HG03469 (cell line): ENCODE measurements around the gene SASH1.

Source experiments
- ATAC-seq: cut with Tn5 transposase; IDR thresholded peaks from one replicate; pipeline ENCODE4 v1.9.1; 2021; ENCODE audit warnings: mild to moderate bottlenecking, moderate library complexity, moderate number of reproducible peaks; ENCODE audit not compliant: unreplicated experiment

SASH1 gene

GRCh38 chr6:148398244-148398643, 55.6 kb downstream of the SASH1 start:
- ATAC-seq = no peak

- ATAC-seq = no peak
Observed at GRCh38 chr6:148398678-148399077, 56.0 kb downstream of the SASH1 start.

- ATAC-seq = no peak
Observed at GRCh38 chr6:148401571-148401970, 58.9 kb downstream of the SASH1 start.

GRCh38 chr6:148404456-148405054, 61.9 kb downstream of the SASH1 start:
- ATAC-seq = no peak

GRCh38 chr6:148405894-148406293, 63.3 kb downstream of the SASH1 start:
- ATAC-seq = no peak

GRCh38 chr6:148406579-148407371, 64.1 kb downstream of the SASH1 start:
- ATAC-seq = no peak

DNA sequence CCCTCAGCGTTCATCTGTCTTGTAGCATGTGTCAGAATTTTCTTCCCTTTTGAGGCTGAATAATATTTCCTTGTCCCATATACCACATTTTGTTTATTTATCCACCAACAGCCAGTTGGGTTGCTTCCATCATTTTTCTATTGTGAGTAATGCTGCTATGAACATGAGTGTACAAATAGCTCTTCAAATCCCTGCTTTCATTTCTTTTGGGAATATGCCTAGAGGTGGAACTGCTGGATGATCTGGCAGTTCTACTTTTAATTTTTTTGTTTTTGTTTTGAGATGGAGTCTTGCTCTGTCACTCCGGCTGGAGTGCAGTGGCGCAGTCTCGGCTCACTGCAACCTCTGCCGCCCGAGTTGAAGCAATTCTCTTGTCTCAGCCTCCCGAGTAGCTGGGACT, 64.7 kb downstream of the SASH1 start:
- ATAC-seq = no peak

GRCh38 chr6:148413321-148414091, 70.9 kb downstream of the SASH1 start:
- no peak for ATAC-seq

DNA sequence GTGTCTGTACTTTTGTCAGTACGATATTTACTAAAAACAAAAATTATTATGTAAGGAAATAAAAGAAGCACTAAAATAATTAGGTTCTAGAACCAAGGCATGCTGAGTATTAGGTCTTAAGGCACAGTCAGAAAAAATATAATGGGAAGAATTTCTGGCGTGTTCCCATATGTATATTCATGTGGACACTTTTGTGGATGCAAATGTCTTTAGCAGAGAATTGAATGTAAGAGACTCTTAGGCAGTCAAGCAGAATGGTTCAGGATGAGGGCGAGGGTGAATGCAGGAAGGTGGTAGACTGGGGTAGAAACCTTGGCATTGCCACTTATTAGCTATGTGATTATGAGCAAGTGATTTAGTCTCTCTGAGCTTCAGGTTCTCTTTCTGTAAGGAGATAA, 71.5 kb downstream of the SASH1 start:
- no peak for ATAC-seq

DNA sequence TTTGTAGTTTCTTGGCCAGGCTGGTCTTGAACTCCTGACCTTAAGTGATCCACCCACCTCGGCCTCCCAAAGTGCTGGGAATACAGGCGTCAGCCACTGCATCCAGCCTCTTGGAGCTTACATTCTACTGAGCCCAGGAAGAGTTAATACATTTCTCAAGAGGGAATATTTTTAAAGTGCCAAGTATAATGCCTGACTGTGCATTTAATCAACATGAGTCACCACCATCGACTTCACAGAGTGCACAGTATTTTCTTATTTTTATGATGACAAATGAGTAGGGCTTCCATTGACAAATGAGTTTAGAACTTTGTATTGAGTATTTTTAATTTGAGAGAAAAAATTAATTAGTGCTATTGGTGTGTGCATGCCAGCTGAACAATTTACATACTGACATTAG, 72.2 kb downstream of the SASH1 start:
- ATAC-seq = no peak

DNA sequence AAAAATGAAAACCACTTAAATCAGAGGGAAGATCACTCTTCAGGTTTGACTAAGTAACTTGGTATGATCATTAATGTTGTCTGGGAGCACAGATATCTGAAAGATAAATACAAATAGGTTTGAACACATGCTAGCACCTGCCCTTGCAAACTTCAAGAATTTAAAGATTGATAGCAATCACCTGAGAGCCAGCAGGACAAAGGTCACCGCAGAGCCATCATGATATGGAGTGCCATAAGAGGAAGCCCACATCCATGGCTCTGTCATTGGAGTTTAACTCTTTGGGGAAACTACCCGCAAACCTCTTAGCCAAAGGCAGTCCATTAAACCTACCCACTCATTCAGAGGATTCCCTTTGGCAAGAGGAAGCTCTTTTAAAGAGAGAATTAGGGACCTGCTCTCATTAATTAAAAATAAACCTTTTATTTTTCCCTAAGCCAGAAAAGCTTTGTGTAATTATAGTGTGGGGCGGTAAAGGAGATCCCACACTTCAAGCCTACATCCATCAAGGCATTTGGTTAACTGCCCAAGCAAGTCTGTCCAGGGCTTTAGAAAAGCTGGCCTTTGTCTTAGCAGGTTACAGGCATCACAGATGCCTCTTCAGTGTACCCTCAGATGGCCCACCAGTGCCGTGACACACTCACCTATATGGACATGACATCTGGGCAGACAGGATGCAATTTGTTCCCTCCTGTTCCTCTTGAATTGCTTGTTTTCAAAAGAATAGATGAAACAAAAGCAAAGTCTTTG, 73.0 kb downstream of the SASH1 start:
- ATAC-seq = no peak

GRCh38 chr6:148416330-148416965, 73.8 kb downstream of the SASH1 start:
- ATAC-seq = no peak

- ATAC-seq = no peak
Observed at GRCh38 chr6:148417045-148417444, 74.4 kb downstream of the SASH1 start.

DNA sequence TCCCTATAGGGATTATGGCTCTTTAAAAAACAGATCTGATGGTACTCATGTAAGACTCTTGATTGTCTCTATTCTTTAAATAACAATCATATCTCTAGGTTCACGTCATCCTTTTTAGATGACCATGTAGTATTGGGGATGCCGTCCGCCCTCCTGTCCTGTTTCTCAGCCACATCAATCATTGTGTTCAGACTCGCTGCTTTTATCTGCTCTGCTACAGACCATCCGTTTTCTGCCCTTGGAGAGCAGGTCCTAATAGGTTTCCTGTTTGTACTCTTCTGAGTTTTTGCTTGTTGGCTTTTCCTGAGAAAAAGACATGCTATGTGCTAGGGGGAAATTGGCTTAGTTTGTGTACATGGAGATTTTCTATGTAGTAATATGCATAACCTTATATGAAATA, 76.8 kb downstream of the SASH1 start:
- no peak for ATAC-seq

- ATAC-seq = no peak
Observed at GRCh38 chr6:148422085-148422484, 79.4 kb downstream of the SASH1 start.

GRCh38 chr6:148423133-148423532, 80.5 kb downstream of the SASH1 start:
- ATAC-seq = no peak

DNA sequence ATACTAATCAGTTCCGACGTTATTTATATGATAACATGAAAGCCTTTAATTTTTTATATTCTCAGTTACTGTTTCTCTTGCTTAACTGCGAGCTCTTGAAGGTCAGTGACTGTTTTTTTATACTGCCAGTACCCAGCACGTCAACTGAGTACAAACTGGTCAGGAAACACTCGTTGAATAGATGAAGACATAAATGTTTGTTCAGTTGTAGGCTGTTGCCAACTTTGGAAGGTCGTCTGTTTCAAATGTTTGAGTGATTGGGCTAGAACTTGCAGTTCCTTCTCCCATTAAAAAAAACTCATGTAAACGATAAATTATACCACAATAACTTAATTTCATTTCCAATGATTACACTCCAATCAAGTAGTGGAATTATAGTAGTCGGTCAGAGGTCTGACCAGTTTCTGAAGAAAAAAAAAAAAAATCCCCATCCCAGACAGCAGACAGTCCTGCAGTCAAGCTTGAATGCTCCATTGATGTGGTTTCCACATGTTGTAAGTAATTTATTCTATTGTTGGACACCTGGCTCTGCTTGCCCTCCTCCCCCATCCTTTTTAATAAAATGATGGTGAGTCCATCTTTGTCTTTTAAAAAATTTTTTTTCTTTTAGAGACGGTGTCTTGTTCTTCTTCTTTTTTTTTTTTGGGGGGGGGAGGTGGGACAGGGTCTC, 81.1 kb downstream of the SASH1 start:
- ATAC-seq = no peak

DNA sequence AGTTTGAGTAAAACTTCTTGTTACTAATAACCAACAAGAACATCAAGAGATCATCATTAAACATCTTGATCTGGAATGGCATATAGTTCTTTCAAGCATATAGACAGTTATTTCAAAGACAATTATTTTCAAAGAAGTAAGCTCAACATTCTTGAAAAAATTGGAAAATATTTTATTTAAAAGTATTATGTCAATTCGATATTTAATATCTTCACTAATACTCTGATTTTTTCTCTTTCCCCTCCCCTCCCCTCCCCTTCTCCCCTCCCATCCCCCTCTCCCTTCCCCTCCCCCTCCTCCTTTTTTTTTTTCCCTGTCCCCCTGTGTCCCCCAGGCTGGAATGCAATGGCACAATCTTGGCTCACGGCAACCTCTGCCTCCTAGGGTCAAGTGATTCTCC, 82.8 kb downstream of the SASH1 start:
- ATAC-seq = no peak

DNA sequence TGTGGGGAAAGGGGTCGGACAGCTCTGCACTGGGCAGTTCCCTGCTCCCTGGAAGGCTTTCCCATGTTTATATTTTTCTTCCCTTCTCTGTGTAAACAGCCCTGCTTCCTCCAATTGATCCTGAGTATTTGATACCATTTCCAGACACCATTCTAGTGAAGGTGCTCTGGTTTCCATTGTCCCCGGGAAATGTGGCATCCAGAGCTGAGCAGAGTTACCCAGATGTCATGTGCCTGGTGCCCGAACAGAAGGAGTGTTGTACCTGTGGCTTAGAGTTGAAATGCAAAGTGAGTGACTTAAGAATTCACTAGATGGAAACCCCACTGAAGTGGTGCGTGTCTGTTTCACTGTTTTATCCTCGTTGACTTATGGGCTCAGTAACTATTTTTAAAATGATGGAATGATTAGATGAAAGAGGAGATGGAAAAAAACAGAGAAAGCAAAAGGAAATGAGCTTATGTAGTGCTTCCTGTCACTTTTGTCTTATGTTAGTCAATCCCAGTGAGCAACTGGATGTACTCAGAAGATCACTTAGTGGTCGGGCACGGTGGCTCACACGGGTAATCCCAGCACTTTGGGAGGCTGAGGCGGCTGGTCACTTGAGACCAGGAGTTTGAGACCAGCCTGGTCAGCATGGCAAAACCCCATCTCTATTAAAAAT, 83.8 kb downstream of the SASH1 start:
- ATAC-seq = no peak

DNA sequence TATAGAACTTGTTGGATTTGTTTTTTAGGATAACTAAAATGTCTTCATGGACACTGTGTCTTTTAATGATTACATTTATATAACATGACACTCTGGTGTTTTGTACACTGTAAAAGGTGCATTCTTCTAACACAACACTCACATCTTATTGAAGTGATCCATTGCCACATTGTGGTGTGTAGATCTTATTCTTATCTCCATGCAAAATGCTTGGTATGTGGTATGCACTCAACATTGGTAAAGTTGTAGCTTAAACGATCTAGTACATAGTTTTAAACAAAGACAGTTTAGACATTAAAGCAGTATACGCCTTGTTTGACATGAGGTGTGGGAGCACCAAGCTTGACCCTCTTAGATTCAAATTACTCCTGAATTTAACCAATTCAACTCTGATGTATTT, 84.7 kb downstream of the SASH1 start:
- no peak for ATAC-seq
